Choroid plexus epithelial cell (primary cell): ENCODE results near the gene PKIB.
"Not testable (repeated sequence)": the region's sequence is repeated elsewhere in the genome, so short reads cannot be mapped to it uniquely, and the experiment has no call there.

Experiments
- DNase-seq: peaks from one replicate; pipeline ENCODE4 v3.0.0-alpha.2; 2010; ENCODE audit warnings: low read depth
- H3K4me3 ChIP-seq: 2 replicates; pipeline ENCODE4 v1.5.1; 2011; ENCODE audit warnings: low read depth, mild to moderate bottlenecking, control low read depth, low read length, moderate library complexity
- TF ChIP-seq, protein P1 (sequence below): conservative IDR thresholded peaks from 2 replicates; pipeline ENCODE4 v1.5.1; 2011; ENCODE audit warnings: low read depth, mild to moderate bottlenecking, control low read depth, inconsistent platforms, low read length, moderate library complexity

PKIB gene

GRCh38 chr6:122569230-122569771, 40.9 kb upstream of the PKIB start:
- TF ChIP-seq, protein P1, sequence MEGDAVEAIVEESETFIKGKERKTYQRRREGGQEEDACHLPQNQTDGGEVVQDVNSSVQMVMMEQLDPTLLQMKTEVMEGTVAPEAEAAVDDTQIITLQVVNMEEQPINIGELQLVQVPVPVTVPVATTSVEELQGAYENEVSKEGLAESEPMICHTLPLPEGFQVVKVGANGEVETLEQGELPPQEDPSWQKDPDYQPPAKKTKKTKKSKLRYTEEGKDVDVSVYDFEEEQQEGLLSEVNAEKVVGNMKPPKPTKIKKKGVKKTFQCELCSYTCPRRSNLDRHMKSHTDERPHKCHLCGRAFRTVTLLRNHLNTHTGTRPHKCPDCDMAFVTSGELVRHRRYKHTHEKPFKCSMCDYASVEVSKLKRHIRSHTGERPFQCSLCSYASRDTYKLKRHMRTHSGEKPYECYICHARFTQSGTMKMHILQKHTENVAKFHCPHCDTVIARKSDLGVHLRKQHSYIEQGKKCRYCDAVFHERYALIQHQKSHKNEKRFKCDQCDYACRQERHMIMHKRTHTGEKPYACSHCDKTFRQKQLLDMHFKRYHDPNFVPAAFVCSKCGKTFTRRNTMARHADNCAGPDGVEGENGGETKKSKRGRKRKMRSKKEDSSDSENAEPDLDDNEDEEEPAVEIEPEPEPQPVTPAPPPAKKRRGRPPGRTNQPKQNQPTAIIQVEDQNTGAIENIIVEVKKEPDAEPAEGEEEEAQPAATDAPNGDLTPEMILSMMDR, result no peak
- no peak overlapping the region for H3K4me3 ChIP-seq
- no peak for DNase-seq

- TF ChIP-seq, protein P1, result no peak
- DNase-seq, result no peak
Observed at GRCh38 chr6:122571888-122572287, 38.3 kb upstream of the PKIB start.

DNA sequence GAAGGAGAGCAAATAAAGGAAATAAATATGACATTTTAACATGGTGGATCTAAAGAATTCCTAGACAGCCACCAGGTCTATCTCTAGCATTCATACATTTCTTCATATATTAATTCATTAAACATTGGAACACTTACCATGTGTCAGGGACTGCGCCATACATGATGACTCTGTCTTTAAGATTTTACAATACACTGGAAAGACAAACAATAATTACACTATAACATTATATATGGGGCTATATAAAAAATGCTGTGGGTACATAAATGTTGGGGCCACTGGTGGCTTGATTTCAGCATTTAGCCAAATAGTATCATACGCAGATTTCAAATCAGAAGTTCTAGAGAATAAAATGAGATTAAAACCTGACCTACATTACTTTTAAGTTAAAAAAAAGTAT, 33.3 kb upstream of the PKIB start:
- DNase-seq, result no peak
- TF ChIP-seq, protein P1, result no peak
- no peak overlapping the region for H3K4me3 ChIP-seq

More at GRCh38 chr6:122571888-122572287, 38.3 kb upstream of the PKIB start:
- H3K4me3 ChIP-seq, result no peak overlapping the region

- H3K4me3 ChIP-seq, result no peak overlapping the region
- TF ChIP-seq, protein P1, result no peak
- DNase-seq, result no peak
Observed at GRCh38 chr6:122578961-122579360, 31.2 kb upstream of the PKIB start.

- TF ChIP-seq, protein P1, result no peak
- DNase-seq, result peak; percentile 10
- no peak overlapping the region for H3K4me3 ChIP-seq
Observed at GRCh38 chr6:122580737-122581136, 29.5 kb upstream of the PKIB start.

GRCh38 chr6:122589115-122589514, 21.1 kb upstream of the PKIB start:
- TF ChIP-seq, protein P1, result no peak
- DNase-seq, result peak; percentile 11
- H3K4me3 ChIP-seq, result no peak overlapping the region

GRCh38 chr6:122598295-122598694, 11.9 kb upstream of the PKIB start:
- not testable (repeated sequence) for DNase-seq, H3K4me3 ChIP-seq
